Activated T-helper 1 cell treated with Interleukin-2 at 50 U/mL for 16 hours (primary cell): ENCODE results near the gene MBTPS1.

Source experiments
- DNase-seq: peaks from one replicate; pipeline ENCODE4 v3.0.0-alpha.2; 2020; ENCODE audit warnings: low read depth

The MBTPS1 gene

DNA sequence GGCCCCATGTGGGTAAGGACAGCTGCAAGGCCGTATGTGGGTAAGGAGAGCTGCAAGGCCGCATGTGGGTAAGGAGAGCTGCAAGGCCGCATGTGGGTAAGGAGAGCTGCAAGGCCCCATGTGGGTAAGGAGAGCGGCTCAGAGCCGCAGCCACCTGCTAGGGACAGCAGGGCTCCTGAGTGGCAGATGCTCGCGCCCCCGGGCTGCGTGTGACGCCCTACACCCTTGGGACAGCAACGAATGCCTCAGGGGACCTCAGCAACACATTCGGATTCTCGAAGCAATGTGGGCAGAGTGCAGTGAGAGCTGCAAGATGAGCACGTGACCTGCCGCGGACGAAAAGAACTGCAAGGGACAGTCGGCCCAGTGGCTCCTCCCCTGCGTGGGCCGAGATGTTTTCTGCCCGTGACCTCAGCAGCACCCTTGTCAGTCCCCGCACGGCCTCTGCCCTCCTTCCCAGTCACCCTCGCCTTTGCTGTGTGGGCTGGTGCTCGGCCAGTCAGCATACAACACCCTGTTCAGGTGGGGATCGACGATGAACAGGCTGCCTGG is 64.6 kb downstream of the MBTPS1 start:
- no peak for DNase-seq

DNA sequence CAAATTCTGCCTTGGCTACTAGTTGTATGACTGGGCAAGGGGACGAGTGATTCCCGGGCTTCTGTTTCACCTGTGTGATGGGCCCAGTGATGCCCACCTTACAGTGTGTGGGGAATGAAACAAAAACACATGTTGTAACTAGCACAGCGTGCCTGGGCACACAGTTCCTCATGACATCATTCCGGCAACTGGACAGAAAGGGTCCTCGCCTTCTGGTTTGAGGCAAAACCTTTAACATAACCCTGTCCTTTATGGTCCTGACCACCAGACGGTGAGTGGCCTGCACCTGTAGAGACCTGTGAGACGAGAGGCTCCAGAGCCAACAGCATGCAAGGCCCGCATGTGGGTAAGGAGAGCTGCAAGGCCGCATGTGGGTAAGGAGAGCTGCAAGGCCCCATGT is 66.4 kb downstream of the MBTPS1 start:
- DNase-seq = no peak

DNA sequence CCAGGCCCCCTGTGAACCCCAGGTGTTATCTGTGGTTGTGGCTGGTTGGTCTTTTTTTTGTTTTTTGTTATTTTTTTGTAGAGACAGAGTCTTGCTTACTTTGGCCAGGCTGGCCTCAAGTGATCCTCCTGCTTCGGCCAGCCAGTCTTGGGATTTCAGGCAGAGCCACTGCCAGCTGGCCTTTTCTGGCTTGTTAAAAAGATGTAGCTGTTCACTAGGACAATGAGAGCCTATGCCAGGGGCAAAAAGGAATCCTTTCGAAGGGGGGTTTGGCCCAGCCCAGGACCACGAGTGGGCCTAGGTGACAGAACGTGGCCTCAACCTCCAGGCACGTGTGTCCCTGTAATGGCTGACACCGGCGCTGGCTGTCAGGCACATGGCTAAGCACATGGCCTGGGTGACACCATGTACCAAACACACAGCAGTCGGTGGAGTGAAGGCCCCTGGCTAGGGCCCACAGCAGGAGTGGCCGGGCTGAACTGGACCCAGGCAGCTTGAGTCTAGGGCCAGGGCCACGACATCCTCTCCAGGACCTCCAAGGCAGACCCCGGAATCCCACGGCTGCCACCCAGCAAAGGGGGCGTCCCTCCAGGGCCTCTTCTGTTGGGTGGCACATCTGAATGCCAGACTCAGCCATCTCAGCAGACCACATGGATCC is 67.2 kb downstream of the MBTPS1 start:
- no peak for DNase-seq

- DNase-seq = no peak
These were observed 67.9 kb downstream of the MBTPS1 start for GRCh38 chr16:84048871-84049270.

DNA sequence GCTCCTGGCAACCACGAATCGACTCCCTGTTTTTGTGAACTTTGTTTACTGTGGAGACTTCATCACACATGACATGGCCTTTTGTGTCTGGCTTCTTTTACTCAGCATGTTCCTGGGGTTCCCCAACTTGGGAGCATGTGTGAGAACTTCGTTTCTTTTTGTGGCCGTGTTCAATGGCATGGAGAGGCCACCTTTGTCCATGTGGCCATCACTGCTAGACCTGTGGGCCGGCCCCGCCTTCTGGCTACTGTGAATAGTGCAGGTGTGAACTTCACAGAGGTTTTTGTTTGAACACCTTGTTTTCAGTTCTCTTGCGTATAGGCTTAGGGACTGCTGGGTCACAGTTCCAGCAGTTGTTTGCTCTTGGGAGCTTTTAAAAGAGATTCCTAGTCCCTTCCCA is 68.5 kb downstream of the MBTPS1 start:
- DNase-seq = no peak

DNA sequence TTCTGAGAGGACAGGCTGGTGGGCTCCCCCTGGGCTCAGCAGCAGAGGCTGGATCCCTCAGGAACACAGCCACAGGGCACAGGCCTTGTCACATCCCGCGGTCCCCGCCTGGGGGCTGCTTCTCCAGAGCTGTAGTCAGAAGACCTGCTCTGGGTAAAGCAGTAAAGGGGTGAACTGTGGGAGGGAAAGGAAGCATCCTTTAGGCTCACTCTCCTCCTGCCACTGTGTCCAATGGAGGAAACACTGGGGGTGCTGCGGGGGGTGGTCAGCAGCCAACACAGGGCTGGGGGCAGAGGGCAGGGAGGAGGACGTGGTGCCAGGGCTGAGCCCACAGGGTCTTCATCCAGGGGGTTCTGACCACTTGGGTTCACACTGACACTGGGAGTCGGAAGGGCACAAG is 69.1 kb downstream of the MBTPS1 start:
- no peak for DNase-seq

GRCh38 chr16:84047206-84047605 is 69.5 kb downstream of the MBTPS1 start:
- DNase-seq = no peak

GRCh38 chr16:84045818-84046470 is 70.8 kb downstream of the MBTPS1 start:
- no peak for DNase-seq

- DNase-seq = no peak
These were observed 71.5 kb downstream of the MBTPS1 start for GRCh38 chr16:84045001-84045817.

- DNase-seq = no peak
These were observed 72.6 kb downstream of the MBTPS1 start for GRCh38 chr16:84044118-84044488.

- no peak for DNase-seq
These were observed 73.1 kb downstream of the MBTPS1 start for GRCh38 chr16:84043486-84044117.

DNA sequence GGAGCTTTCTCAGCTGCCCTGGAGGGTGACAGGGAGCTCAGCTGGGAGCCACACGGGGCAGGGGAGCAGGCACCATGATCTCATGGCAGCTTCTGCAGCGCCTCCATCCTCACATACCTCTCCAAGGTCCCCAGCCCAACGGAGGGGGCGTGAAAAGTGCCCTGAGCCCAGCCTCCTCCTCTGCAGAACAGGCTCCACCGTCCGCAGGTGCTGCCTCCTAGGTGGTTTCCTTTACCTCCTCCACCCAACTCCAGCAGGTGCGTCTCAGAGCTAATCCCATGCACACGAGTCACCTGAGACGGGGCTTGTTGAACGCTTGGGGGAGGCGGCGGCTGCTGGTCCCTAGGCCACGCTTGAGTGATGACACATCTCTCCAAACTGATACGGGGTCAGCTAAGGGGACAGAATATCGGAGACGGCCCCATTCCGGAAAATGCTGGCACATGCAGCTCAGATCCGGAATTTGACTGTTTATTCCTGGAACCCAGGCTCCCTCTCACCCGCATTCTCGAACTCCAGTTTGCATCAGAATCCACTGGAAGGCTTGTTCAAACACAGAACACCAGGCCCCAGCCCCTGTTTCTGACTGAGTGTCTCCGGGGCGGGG is 73.8 kb downstream of the MBTPS1 start:
- DNase-seq = no peak

- no peak for DNase-seq
These were observed 74.3 kb downstream of the MBTPS1 start, which contains the start of gene SLC38A8 for GRCh38 chr16:84042308-84042878. TSS of gene SLC38A8 (minus strand) at chr16:84042795. CDS start at chr16:84042157, 638 bp downstream.

- DNase-seq = no peak
These were observed 74.9 kb downstream of the MBTPS1 start for GRCh38 chr16:84041881-84042280.

- DNase-seq = no peak
These were observed 75.6 kb downstream of the MBTPS1 start for GRCh38 chr16:84040823-84041820.

- no peak for DNase-seq
These were observed 76.4 kb downstream of the MBTPS1 start for GRCh38 chr16:84040226-84040822.

DNA sequence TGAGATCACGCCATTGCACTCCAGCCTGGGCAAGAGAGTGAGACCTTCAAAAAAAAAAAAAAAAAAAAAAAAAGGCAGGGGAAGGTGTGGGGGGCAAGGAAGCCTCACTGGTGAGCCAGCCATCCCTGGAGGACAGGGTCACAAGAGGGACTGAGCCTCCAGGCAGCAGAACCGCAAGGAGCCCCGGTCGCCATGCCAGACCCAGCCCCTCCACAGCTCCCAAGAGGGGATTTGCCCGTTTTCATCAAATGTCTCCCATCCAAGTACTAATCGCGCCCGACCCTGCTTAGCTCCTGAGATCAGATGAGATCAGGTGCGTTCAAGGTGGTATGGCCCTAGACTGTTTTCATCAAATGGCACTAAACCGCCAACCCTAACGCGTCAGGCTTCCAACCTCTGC is 77.0 kb downstream of the MBTPS1 start:
- DNase-seq = no peak

DNA sequence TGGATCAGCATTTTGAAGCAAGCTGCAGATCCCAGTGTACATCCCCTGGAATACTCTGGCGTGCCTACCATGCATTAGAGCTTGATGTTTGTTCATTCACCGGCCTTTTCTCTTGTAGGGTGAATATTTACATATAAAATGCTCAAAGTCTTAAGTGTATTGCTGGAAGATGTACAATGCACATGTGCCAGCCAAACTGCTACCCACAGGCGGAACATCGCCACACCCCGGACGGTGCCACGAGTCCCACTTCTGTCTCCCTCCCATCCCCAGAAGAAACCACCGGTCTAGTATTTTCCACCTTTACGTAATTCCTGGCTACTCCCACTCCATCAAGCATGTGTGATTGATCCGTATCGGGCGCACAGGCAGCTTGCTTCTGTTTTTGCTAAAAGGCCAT is 78.3 kb downstream of the MBTPS1 start:
- no peak for DNase-seq

DNA sequence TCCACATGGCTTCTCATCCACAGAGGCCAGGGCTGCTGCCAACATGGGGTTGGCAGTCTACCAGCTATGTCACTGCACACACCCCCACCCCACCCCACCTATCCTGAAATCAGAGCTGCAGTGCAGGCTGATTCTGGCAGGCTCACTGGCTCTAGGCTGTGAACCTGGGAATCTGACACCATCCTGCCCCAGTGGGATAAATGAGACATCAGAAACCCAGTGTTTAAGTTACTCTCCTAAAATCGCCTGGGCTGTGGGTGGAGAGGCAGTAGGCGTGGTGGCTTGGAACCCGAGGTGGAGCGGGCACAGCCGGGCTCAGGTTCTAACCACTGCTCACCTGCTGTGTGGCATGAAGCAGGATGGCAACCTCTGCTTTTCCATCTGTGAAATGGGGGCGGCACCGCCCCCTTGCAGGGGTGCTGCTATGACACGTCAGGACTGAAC is 79.7 kb downstream of the MBTPS1 start:
- DNase-seq = no peak

DNA sequence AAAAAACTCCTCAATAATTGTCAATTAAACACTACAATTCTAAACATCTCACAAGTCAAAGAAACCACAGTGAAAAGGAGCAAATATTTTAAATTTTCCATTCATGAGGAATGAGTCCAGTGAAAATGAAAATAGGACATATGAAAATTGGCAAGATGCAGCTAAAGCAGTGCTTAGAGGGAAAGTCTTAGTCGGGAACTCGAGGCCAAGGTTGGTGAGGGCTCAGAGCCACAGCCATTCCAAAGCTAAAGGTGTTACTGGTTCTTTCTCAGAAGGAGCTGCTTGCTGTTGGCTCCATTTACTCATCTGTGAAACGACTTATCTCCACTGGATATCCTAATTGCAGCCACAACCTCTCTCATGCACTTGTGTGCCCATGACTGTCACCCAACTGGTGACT is 80.6 kb downstream of the MBTPS1 start:
- DNase-seq = no peak
